Hematopoietic multipotent progenitor cell treated with erythropoietin and hydrocortisone succinate and interleukin-3 and kit ligand, for 4 days (in vitro differentiated cells): ENCODE results near the gene REXO1.
A peak's percentile ranks its signal among the peaks of the same experiment; 100 is the strongest.
"Not testable (repeated sequence)": the region's sequence is repeated elsewhere in the genome, so short reads cannot be mapped to it uniquely, and the experiment has no call there.

Source experiments
- DNase-seq: peaks from one replicate; pipeline ENCODE4 v3.0.0-alpha.2; 2015

Gene REXO1, protein sequence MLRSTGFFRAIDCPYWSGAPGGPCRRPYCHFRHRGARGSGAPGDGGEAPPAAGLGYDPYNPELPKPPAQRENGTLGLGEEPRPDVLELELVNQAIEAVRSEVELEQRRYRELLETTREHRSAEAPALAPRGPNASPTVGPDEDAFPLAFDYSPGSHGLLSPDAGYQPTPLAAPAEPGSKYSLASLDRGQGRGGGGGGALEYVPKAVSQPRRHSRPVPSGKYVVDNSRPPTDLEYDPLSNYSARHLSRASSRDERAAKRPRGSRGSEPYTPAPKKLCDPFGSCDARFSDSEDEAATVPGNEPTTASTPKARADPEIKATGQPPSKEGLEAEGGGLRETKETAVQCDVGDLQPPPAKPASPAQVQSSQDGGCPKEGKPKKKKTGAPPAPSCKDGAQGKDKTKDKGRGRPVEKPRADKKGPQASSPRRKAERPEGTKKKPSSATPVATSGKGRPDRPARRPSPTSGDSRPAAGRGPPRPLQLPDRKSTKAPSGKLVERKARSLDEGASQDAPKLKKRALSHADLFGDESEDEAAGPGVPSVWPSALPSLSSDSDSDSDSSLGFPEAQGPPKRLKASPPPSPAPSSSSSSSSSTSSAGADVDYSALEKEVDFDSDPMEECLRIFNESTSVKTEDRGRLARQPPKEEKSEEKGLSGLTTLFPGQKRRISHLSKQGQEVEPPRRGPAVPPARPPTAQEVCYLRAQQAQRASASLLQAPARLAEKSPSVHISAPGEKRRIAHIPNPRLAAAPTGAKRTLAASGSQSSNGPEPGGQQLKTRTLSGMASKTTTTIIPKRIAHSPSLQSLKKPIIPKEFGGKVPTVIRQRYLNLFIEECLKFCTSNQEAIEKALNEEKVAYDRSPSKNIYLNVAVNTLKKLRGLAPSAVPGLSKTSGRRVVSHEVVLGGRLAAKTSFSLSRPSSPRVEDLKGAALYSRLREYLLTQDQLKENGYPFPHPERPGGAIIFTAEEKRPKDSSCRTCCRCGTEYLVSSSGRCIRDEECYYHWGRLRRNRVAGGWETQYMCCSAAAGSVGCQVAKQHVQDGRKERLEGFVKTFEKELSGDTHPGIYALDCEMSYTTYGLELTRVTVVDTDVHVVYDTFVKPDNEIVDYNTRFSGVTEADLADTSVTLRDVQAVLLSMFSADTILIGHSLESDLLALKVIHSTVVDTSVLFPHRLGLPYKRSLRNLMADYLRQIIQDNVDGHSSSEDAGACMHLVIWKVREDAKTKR

DNA sequence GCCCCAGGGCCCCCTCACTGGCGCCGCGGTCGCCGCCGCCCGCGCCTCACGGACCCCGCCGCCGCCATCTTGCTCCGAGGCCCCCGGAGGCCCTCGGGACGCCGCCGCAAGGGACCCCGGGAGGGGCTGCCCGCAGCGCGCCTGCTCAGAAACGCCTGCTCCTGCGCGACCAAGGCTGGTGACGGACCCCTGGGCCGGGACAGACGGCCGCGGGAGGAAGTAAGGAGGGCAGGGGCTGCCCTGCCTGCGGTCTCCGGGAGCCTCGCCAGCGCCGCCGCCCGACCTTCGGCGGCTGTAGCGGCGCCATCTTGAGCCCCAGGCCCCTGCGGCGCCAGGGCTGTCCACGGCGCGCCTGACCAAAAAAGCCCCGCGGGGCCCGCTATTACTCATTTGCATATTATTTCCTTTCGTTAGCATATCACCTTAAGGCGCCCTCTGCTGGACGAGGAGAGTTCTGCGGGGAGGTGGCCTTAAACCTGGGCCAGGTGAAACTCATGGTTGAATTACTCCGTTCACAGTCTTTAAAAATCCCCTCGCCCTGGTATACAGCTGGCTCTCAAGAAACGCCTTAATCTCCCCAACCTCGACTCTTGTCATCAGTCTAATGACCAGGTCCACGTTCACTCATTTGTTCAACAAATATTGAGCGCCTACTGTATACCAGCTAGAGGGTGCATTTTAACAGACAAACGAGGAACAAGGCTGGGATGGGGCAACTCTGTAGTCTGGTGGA is at the start of gene REXO1:
Gene REXO1, minus strand, starts transcription at position 85 of the 733 bp plus-strand sequence. CDS start 125 bp downstream, outside the sequence.
- DNase-seq: peak; percentile 97

DNA sequence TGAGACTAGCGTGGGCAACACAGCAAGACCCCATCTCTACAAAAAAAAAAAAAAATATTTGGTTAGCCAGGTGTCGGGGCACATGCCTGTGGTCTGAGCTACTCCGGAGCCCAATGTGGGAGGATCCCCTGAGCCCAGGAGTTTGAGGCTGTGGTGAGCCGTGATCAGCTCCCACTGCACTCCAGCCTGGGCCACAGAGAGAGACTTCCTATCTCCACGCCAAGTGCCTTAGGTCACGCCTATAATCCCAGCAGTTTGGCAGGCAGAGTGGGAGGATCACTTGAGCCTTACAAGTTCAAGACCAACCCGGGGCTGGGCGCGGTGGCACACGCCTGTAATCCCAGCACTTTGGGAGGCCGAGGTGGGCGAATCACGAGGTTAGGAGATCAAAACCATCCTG is 48.2 kb upstream of the REXO1 start:
- DNase-seq: peak; percentile 47

DNA sequence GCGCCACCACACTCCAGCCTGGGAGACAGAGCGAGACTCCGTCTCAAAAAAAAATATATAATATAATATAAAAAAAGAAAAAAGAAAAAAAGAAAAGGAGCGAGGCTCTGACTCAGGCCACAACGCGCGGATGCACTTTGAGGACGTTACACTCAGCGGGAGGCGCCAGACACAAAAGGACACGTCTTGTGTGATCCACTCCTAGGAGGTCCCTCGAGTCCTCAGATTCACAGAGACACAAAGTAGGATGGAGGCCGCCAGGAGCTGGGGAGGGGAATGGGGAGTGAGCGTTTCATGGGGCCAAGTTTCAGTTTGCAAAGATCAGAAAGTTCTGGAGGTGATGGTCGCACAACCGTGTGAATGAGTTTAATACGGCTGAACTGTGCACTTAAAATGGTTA is 45.5 kb upstream of the REXO1 start:
- no peak for DNase-seq

DNA sequence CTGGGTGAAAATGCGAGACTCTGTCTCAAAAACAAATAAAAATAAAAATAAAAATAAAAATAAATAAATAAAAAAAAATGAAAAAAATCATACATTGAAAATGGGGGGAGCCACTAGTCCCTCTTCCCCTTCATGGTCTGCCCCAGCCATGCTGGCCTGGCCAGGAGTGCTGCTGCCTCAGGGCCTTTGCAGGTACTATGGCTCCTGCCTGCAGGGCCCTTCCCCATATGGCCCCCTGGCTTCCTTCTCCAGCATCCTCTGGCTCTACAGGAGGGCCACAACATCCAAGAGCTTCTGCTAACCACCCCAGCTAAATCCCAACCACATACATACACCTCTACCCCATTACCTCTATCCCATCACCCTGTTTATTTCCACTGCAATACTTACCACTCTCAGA is 41.6 kb upstream of the REXO1 start:
- no peak for DNase-seq

DNA sequence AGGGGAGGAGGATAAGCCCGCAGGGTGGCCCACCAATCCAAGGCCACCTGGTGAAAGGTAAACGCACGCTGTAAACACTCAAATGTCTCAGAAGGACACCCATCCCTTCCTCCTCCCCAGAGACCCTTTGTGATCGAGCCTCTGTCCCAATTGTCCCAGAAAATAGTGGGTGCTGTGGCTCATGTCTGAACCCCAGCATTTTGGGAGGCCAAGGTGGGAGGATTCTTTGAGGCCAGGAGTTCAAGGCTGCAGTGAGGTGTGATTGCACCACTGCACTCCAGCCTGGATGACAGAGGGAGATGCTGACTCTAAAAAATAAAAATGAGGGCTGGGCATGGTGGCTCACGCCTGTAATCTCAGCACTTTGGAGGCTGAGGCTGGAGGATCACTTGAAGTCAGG is 40.1 kb upstream of the REXO1 start:
- DNase-seq: no peak

DNA sequence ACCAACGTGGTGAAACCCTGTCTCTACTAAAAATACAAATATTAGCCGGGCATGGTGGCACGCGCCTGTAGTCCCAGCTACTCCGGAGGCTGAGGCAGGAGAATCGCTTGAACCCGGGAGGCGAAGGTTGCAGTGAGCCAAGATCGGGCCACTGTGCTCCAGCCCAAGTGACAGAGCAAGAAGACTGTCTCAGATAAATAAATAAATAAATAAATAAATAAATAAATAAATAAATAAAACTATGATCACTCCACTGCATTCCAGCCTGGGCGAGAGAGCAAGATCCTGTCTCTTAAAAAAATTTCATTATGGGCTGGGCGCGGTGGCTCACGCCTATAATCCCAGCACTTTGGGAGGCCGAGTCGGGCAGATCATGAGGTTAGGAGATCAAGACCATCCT is 38.1 kb upstream of the REXO1 start:
- DNase-seq: not testable (repeated sequence)

DNA sequence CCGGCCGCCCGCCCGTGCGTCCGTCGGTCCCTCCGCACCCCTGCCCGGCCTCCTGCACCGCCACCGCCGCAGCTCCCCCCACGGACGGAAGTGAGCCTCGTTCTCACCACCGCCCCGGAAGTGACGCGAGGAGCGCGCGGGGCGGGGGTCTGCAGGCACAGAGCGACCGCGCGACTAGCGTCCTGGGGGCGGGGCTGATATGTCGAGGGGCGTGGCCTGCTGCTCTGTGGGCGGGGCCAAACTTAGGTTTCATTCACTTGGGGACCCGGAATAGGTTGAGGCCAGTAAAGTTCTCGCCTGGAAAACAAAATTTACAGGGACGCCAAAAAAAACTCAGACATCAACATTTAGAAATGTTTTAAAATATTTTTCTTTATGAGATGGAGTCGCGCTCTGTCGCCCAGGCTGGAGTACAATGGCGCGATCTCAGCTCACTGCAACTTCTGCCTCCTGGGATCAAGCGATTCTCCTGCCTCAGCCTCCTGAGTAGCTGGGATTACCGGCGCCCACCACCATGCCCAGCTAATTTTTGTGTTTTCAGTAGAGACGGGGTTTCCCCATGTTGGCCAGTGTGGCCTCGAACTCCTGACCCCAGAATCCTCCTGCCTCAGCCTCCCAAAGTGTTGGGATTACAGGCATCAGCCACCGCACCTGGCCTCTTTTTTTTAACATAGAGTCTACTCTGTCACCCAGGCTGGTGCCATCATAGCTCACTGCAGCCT is 37.3 kb upstream of the REXO1 start, which contains the start of gene ABHD17A:
Gene ABHD17A, minus strand, starts transcription at position 99 of the 722 bp plus-strand sequence. CDS start 3,930 bp downstream, outside the sequence.
- DNase-seq: peak; percentile 97

DNA sequence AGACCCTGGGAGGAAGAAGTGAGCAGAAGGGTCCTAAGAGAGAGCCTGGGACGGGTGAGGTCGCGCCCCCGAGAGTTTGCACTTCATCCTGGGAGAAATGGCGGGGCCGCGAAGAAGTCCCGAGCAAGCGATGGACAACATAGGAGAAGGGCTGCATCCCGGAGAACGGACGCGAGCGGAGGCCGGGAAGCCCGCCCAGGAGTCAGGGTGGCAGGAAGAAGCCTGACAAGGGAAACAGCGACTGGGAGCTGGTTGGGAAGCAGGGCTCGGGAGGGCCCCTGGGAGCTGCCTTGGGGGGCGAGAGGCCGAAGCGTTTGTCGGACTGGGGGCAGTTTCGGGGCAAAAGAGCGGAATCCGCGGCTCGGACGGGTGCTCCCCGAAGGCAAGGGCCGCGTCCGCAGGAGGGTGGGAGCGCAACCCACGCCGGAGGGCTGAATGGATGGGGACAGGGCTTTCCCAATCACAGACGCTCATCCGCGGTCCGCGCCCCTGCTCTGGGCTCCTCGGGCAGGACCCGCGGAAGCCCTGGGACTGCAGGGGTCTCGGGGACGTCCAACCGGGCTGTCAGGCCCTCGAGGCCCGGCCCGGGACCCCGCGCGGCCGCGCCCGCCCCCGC is 36.5 kb upstream of the REXO1 start:
- DNase-seq: no peak

DNA sequence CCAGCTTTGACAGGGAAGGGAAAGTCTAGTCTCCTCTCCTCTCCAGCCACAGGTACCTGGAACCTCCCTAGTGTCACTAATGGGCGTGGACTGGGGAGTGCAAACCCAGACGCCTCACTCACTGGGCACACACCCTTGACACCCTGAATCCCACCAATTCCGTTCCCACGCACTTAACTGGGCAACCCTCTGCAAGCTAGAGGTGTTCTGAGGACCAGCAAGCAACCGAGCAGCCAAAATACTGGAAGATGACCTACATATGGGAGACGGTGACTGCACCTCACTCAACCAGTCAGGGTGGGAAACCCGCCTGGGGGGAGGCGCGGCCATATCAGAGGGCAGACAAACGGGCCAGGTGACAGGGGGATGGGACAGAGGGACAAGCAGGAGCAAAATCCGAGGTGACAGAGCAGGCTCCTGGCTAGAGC is 36.0 kb upstream of the REXO1 start:
- DNase-seq: no peak

DNA sequence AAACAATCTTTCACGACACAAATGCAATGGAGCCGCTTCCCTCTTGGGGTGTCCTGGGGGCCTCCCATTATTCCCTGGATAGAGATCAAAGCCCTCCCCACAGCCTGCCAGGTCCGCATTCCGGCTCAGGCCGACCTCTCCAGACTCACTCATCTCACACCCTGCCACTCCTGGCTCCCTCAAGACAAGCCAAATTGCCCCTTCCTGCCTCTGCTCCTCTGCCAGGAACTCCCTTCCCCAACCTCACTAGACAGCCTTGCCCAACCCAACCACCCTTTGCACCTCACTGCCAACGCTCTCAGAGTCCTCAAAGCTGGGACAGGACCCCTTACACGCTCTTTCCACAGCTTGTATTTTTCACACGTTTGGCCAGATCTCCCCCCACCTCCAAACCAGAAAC is 35.5 kb upstream of the REXO1 start:
- DNase-seq: no peak

DNA sequence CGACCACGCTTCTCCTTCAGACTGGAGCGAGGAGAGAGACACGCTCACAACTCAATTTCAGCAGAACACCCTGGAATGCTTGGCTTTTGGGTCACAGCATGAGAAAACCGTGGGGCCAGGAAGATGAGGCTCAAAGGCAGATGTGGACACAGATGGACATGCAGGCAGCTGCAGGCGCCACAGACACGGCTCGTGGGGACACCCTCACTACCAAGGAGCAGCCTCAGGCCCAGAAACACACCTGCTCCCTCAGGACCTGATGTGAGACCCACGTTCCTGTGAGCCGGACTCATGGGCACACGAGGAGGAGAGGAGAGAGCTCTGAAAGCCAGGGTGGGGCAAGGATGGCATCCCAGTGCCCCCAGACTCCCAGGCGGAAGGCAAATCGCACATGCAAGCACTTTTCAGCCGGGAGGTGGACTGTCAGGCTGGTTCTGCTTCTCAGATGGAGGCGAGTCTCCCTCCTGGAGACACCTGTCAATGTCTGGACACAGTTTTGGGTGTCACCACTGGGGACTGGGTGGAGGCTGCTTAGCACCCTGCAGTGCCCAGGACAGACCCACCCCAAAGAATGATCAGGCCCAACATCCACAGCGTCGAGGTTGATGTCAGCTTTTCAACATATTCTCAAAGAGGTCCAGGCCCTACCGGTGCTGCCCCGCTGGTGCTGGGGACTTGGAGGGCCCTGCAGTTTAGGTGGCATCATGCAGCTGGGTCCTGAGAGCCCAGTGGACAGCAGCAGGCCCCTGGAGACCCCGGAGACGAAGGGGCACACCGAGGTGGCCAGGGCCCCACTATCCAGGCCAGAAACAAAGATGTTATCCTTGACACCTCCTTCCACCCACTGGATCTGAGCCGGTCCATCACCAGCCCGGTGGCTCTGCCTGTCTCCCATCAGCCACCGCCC is 34.8 kb upstream of the REXO1 start:
- DNase-seq: no peak

DNA sequence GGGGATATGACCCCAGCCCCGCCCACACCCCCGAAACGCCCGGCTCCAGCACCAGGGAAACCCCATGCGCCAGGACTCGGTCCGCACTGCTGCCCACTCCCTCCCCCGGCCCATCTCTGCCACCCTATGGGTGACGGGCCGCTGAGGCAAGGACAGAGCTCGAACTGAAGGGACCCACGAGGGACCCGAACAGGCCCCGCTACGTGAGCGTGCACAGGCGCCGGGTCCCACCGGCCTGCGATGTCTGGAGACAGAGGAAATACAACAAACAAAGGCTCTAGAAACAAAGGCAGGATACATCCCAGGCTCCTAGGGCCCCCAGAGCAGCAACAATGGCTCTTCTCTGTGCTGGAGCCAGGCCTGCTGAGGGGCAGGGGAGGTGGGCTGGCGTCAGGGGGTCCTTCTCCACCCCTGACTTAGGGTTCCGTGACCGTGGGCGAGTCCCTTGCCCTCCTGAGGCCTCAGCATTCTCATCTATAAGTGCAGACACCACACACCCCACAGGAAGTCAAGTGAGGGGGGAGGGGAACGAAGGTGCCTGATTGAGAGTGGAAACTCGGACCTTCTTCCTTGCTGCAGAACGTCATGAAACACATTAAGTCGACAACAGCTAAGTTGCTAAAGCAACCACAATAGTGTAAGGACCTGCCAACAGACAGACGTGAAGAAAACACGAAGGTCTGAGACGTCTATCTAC is 34.0 kb upstream of the REXO1 start:
- no peak for DNase-seq

DNA sequence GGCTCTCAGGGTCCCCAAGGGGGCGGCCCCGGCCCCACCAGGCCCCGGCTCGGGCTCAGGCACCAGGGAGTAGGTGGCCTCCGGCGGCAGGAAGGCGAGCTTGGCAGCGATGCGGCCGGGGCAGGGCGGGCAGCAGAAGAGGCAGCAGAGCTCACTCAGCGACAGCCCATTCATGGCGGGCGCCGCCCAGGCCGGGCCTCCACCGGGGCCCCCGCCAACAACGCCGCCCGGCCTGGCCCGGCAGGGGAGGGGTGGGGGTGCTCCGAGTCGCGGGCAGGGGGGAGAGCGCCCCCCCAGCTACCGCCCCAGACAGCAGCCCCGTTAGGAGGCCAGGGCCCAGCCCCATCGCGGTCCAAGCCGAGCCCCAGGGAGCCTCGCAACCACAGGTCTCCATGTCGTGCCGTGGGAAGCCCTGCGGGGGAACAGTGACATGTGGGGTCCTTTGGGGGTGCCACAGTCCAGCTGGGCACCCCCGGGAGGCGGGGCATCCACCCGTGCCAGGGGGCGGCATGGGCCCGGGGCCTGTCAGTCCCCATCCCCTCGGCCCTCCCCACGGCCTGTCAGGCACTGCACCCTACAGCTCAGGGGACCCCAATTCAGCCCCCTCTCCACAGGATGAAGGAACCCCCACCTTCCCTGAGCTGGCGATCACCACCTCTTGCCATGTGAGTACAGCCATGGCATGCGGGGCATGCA is 33.3 kb upstream of the REXO1 start:
- DNase-seq: not testable (repeated sequence)

DNA sequence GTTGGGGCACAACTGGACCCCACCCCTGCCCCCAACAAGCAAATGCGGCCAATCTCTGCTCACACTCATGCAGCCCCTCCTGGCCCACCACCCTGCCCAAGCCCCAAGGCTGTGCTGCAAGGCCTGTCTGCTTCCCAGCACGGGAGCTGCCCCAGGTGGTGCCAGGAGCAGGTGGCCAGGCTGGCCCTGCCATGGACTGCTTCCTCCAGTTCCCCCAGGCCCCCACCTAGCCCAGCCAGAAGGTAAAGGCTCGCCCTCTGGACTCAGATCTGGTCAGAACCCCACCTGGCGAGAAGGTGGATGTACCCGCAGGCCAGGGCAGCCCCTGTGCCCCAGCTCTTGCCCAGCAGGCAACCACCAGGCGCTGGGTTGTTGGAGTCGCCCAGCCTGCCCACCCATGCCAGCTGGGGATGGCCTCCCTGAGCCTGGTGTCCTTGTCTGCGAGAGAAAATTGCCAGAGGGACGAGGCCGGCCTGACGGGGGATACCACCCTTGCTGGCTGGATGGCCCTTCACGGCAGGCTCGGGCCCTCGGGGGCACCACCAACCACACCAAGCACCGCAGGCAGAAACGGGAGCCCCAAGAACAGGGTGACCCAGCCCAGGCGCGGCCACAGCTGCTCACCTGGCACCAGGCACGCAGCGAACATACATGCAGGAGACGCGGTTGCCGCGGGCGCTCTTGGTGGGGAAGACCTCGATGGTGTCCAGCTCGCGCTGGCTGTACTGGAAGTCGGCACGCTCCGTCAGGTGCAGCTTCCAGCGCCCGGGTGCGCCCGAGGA is 32.5 kb upstream of the REXO1 start:
- no peak for DNase-seq

DNA sequence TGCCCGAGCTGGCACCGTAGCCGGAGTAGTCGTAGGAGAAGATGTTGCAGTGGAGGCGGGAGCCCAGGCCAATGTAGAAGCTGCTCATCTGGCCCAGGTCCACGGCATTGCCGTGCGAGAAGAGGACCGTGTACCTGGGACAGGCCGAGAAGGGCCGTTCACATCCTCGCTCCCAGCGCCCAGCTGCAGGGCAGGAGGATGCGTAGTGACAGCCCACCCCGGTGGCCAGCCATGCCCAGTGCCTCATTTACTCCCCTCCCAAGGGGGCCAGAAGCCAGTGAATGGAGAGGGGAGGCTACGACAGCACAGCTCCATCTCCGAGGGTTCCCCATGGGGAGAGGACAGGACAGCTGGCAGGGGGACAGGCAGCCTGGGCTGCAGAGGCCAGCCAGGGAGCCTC is 31.7 kb upstream of the REXO1 start:
- not testable (repeated sequence) for DNase-seq

DNA sequence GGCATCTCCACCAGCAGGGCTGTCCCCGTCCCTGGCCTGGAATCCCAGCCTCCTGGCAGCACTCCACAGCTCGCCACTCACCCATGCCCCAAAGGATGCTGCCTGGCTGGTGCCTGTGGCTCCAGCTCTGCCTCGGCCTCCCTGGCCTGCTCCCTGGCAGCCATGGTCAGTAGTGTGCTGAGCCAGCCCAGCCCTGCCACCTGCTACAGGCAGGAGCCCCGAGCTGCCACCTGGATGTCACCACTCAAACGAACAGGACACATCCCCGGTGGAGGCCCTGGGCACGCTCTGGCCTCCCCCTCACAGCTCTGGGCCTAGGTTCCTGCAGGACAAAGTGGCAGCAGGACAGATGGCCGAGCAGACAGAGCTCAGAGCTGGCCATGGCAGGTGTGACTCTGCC is 30.3 kb upstream of the REXO1 start:
- DNase-seq: not testable (repeated sequence)

DNA sequence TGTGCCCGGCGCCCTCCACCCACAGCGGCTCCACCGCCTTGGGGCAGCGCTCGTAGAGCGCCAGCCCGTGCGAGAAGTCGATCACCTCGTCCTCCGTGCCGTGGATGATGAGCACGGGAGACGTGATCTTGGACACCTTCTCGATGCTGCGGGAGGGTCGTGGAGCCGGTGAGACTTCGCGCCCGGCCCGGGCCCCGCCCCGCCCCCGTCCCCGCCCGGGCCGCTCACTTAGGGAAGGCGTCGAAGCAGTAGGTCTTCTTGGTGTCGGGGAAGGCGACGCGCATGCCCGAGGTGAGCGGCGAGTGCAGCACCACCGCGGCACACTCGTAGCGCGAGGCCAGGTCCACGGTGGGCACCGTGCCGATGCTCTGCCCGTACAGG is 29.0 kb upstream of the REXO1 start:
- not testable (repeated sequence) for DNase-seq
